ENCODE measurements around the gene RAP1GDS1.
"Not testable (repeated sequence)": the region's sequence is repeated elsewhere in the genome, so short reads cannot be mapped to it uniquely, and the experiment has no call there.

Gene RAP1GDS1

DNA sequence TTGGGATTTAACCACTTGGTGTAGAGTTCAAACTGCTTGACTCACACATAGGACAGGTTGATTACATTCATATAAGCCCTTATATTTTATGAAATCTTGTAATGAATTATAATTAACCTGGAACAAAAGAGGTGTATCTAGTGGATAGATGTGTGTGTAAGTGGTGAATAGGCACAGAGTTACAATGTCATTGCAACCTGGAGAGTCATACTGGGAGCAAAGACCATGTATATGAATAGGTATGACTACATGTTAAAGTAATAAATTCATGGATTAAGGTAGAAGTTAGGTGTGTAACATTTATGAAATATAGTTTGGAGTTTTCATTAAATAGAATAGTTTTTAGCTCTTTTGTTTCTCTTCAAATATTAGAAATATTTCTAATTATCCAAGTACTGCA is 26.1 kb downstream of the RAP1GDS1 start:
- no peak for DNase-seq (ENCODE audit: low spot score)

- not testable (repeated sequence) for DNase-seq (ENCODE audit: low spot score)
These were observed 27.5 kb downstream of the RAP1GDS1 start for GRCh38 chr4:98288671-98289070.

- no peak for DNase-seq (ENCODE audit: low spot score)
These were observed 28.2 kb downstream of the RAP1GDS1 start for GRCh38 chr4:98289375-98289774.

- peak; percentile 25 for DNase-seq (ENCODE audit: low spot score)
These were observed 29.3 kb downstream of the RAP1GDS1 start for GRCh38 chr4:98290511-98290910.

DNA sequence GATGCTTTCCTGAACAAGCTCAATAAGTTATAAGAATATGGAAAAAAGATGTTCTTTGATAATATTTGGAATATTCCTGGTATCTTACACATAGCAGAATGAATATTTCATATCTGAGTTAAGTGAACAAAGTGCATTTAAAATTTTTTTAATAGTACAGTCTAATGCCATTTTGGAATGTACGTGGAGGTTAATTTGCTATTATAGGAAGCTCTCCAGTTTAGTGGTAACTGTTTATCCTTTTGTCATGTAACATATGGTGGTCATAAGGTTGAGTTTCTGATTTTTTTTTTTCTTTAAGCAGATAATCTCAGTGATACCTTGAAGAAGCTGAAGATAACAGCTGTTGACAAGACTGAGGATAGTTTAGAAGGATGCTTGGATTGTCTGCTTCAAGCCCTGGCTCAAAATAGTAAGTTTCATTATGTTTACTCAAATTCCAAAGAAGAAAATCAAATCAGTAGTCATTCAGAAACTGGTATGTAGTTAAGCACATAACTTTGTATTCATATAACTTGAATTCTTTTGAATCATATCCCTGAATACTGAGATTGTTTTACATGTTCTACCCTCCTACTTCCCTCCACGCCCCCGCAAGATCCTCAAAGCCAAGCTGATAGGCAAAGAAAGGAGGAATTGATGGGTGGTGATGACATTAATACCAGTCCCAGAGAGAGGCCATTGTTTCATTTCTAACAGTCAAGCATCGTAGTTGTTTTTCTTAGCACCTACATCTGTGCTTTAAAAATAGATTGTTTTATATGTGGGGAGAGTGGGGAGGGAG is 32.1 kb downstream of the RAP1GDS1 start:
- no peak for DNase-seq (ENCODE audit: low spot score)

DNA sequence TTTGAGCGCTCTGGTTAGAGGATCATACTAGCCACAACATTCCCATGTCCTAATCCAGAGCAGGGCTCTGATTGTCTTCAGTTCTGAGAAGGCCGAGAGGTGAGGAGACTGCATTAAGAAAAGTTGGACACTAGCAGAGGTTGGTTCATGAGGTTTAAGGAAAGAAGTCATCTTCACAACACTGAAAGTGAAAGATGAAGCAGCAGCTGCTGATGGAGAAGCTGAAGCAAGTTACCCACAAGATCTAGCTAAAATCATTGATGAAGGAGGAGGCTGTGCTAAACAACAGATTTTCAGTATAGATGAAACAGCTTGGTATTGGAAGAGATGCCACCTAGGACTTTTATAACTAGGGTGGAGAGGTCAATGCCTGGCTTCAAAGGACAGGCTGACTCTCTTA is 36.8 kb downstream of the RAP1GDS1 start:
- DNase-seq (ENCODE audit: low spot score): no peak

GRCh38 chr4:98300706-98301105 is 39.5 kb downstream of the RAP1GDS1 start:
- no peak for DNase-seq (ENCODE audit: low spot score)

DNA sequence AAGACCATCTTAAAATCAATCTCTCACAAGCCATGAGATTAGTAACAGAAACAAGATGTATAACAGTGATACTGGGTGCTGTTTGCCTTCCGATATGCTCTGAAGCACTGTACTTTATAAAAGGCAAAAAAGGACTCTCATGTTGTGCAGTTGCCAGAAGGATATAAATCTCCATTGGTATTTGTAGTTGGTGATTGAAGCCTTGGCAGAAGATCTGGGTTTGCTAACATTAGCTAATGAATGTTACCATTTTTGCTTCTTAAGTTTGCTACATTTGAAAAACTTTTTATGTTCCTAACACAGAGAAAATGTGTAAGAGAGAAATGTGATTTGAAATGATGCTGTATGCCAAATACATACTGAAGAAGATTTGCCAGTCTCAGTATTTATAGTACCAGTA is 44.4 kb downstream of the RAP1GDS1 start:
- DNase-seq (ENCODE audit: low spot score): no peak

- DNase-seq (ENCODE audit: low spot score): no peak
These were observed 49.7 kb downstream of the RAP1GDS1 start for GRCh38 chr4:98310867-98311266.

GRCh38 chr4:98311656-98312055 is 50.5 kb downstream of the RAP1GDS1 start:
- DNase-seq (ENCODE audit: low spot score): no peak

DNA sequence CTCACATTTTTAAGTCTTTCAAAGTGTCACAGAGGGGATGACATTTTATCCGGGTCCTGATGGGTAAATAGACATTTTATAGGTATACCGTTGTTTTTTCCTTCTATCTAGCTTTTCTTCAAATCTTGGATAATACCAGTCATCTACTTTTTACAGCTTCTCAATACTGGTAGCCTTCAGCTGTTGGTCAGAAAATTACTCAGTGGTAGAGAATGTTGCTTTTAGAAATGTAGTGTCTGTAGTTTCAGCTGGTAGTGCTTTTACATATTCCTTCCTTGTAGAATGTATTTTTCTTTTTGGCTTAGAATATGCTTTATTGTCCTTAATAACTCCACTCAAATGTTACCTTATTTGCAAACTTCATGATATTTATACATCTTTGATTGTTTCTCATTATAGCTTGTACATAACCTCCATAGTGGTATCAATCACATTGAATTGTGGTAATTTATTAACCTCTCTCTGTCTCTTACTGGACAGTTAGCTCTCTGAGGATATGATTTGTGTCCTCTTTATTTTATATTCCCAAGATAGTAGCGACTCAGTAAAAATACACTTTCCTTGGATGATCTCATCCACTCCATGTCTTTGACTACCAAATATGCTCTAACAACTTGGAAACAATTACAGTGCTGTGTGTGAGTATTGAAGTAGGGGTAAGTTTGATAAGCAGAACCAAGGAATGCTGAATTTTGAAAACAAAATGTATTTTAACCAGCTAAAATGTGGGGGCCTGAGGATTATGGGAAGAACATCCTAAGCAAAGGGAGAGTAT is 53.8 kb downstream of the RAP1GDS1 start:
- peak; percentile 11 for DNase-seq (ENCODE audit: low spot score)

DNA sequence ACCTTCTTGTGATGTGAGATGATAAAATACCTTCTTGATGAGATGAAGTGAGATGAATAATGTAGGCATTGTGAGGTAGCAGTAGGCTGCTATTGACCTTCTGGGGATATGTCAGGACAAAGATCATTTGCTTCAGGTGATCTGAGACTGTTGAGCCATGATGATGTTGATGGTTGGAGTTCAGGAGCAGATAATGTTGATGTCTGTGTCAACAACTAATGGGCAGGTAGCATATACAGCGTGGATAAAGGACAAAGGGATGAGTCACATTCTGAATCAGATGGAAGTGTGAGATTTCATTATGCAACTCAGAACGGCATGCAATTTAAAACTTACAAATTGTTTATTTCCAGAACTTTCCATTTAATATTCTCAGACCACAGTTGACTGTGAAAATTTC is 57.3 kb downstream of the RAP1GDS1 start:
- DNase-seq (ENCODE audit: low spot score): no peak

DNA sequence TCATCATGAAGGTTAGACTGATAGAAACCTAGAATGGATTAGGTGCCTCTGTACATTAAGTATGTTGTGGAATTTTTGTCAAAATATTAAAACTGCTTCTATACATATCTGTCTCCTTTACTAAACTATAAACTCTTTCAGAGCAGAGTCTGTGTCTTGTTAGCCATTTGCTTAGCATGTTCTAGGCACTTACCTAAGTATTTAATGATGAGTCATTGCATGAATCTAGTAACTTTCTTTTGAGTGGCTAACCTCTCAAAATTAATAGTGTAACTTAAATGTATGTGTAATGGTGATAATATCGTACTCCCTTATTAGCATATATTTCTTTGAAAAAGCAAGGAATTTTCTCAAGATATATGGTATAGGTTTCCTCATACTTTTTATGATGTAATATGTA is 57.8 kb downstream of the RAP1GDS1 start:
- no peak for DNase-seq (ENCODE audit: low spot score)

GRCh38 chr4:98326168-98326567 is 65.0 kb downstream of the RAP1GDS1 start:
- DNase-seq (ENCODE audit: low spot score): no peak

DNA sequence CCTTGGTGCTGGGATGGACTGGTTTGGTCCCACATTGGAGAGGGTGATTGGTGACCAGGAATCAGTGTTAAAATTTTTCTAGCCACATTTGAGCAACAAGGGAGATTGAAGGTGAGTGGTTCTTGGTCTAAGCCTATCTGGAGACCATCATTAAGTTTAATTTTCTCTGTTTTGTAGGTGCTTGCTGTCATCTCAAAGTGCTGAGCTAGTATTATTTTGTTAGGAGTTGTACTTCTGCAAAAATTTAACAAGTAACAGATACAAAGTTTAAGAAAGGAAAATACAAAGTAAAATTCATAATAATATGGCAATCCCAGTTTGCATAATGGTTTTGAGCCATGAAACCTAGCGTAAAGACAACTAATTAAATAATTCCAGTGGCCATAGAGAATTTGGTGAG is 66.5 kb downstream of the RAP1GDS1 start:
- DNase-seq (ENCODE audit: low spot score): no peak

GRCh38 chr4:98329879-98330640 is 68.9 kb downstream of the RAP1GDS1 start:
- not testable (repeated sequence) for DNase-seq (ENCODE audit: low spot score)

- no peak for DNase-seq (ENCODE audit: low spot score)
These were observed 70.8 kb downstream of the RAP1GDS1 start for GRCh38 chr4:98332017-98332416.

- no peak for DNase-seq (ENCODE audit: low spot score)
These were observed 73.3 kb downstream of the RAP1GDS1 start for GRCh38 chr4:98334461-98334860.

GRCh38 chr4:98338761-98339438 is 77.7 kb downstream of the RAP1GDS1 start:
- no peak for DNase-seq (ENCODE audit: low spot score)

DNA sequence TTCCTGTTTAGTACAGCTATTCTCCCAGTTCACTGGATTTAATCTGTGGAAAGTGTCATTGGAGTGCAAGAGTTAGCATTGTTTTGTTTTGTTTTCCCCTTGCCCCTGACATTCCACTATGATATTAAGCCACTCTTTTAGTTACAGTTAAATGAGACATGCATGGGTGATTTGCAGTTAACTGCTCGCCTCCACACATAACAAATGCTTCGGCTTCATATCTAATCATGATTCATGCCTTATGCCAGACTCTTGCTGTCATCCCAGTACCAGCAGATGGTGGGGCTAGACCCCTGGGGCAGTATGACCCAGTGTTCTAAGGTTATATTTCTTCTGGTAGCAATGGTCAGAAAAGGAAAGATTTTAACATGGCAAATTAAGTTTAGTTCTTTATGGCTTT is 80.1 kb downstream of the RAP1GDS1 start:
- DNase-seq (ENCODE audit: low spot score): peak; percentile 22

- no peak for DNase-seq (ENCODE audit: low spot score)
These were observed 82.4 kb downstream of the RAP1GDS1 start for GRCh38 chr4:98343626-98344025.

DNA sequence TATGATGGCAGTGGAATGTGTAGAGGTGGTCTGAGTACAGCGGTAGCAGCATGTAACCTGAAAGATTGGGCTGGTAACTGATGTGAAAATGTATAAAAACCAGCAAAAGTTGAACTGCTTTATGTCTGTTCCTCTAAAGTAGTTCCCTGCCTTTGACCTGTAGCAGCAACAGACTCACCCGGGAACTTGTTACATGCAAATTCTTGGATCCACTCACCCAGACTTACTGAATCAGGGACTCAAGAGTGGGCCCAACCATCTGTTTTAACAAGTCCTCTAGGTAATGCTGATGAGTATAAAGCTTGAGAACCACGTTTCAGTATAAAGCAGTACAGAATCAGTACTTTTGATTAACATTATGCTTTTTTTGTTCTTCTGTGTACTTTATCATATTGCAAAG is 84.7 kb downstream of the RAP1GDS1 start:
- no peak for DNase-seq (ENCODE audit: low spot score)

Measured in AG20443 (cell line).